NCI-H82 treated with DMSO at 0.1 percent for 48 hours (cell line): ENCODE measurements around the gene COL4A1.

Experiments
- DNase-seq: peaks from one replicate; lab custom pipeline; 2025; ENCODE audit not compliant: unreplicated experiment; lab: John Stamatoyannopoulos, UW

Gene COL4A1

DNA sequence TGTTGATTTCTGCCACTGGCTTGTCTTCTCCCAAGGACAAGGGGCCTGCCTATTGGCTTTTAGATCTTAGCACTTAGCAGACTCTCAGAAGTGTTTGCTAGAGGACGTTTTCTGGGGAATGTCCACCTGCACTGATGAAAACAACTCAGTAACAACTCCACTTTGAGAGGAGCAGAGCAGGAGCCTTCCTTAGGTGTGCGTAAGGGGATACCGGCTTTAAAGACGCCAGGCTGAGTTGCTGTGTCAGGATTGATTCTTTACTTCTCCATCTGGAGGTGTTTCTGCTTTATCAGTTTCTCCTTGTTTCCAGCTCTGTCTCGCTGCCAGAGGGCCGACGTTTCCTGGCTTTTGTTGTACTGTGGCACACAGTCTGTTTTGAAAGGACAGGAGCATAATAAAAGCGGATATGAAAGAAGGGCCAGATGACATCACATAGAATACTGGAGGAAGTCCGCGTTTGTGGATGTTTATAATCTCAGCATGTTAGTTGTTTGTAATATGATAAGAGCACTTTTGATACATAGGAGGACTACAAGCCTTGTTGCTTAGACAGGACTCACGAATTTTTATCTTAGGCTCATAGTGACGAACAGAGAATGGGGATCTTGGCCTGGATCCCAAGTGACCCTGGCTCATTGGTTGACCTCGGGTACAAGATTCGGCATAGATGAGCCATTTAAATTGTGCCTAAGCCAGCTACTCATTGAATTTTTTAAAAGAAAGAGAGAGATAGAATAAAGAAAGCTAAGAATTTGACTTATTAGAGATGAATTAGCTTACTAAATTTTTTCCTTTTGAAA lies 34.7 kb upstream of the COL4A1 start:
- DNase-seq, result no peak

DNA sequence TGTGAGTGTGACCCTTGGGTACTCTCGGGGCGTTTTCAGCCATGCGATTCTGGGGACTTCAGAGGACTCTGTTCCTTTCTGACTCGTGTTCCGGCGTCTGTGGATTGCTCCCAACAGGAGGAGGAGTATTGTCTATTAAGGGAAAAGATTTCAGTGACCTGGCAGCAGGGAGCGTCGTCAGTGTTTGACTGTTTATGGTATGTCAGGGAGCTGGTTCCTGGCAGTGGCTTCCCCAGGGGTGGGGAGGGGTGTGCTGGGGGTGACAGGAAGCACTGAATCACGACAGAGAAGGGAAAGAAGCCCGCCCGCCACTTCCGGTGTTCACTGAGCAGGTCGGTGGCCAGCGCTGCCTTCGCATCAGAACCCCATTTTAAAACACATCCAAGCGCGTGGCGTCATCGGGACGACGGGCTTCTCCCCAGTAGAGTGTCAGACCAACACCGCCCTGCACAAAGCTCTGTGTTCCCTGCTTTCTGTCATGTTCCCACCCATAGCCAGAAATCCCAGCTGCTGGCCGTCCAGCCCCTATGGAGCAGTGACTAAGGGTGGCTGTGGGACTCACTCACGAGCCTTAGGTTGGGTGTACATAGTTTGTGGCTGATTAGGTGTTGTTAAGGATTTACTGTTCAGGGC lies 34.0 kb upstream of the COL4A1 start:
- no peak for DNase-seq

GRCh38 chr13:110339975-110340550 lies 33.1 kb upstream of the COL4A1 start:
- DNase-seq, result no peak

DNA sequence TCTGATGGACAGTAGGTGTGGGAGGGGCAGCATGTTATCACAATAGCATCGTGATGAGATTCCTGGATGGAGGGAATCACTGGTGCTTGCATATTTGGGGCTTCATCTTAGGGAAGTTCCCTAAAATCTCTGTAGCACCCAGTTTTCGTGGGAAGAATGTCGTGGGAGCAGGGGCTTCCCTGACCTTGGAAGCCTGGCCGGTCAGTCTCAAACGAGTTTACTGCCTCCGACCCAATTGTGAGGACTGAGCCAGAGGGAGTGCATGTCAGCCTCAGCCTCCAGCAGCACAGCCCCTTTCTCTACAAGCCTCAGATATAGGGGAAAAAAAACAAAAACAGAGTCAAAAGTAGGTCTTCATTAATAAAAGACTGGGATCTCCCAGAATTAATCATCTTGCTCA lies 32.3 kb upstream of the COL4A1 start:
- DNase-seq, result no peak

DNA sequence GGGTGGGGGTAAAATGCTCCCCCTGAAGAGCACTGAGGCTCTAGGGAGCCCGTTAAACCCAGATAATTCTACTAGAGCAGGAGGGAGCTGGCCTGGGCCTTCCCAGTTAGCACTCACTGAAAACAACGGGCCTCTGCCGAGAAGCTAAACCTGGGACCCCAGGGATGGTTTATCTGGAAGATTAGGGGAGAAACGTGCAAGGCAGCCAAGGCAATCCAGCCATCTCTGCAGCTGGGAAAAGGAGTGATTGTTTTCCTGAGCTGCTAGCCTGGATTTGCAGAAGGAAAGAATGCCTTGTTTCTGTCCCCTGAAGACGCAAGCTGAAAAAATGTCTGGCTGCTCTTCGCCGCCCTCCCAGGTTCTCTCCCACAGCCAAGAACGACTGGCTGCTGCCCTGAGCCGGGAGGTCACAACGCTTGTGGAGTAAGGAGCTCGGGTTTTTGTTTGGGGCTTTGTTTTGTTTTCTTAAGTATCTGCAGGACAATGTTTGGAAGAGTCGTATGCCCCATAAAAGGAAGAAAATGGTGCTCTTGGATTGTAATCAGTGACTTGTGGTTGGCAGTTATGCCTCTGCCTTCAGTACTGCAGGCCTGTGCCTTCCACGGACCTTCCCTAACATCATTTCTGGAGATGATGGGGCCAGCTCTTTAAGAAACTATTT lies 31.6 kb upstream of the COL4A1 start:
- DNase-seq, result no peak

- DNase-seq, result no peak
Observed at GRCh38 chr13:110337247-110337646, 30.3 kb upstream of the COL4A1 start.

- no peak for DNase-seq
Observed at GRCh38 chr13:110336681-110337080, 29.7 kb upstream of the COL4A1 start.

DNA sequence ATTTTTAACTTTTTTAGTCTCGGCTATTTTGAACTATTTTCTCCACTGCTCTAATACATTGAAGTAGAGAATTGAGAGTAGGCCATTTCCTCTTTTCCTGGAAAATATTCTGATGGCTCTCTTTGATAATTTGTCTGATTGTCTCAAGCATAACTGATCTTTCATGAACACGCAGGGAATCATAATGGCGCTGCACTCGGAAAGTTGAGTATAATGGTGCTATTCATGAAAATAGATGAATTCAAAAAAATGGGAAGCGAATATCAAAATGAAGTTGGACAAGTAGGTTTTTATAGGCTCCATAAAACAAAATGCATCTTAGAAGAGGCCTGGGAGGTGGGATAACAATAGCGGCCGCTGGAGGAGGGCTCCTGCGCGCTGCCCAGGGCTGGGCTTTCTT lies 29.2 kb upstream of the COL4A1 start:
- DNase-seq, result no peak

DNA sequence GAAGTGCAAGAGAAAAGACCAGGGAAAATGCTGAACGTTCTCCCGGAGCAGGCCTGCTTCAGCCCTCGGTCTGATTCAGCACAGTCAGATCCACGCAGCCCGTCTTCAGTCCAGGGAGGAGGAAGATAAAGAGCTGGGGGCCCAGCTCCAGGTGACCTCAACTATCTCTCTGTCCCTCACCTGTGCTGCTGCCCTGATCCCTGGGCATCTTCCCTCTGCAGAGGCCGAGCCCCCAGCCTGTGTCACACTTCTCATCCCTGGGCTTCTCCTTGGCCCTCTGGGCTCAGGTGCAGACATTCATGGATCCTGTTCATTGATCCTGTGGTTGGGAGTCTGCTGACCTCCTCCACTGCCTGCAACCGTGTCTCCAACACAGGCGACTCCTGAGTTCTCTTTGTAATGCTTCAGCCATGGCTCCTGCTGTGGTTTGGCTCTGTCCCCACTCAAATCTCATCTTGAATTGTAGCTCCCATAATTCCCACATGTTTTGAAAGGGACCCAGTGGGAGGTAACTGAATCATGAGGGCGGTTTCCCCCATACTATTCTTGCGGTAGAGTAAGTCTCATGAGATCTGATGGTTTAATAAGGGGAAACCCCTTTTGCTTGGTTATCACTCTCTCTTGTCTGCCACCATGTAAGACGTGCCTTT lies 28.0 kb upstream of the COL4A1 start:
- no peak for DNase-seq

DNA sequence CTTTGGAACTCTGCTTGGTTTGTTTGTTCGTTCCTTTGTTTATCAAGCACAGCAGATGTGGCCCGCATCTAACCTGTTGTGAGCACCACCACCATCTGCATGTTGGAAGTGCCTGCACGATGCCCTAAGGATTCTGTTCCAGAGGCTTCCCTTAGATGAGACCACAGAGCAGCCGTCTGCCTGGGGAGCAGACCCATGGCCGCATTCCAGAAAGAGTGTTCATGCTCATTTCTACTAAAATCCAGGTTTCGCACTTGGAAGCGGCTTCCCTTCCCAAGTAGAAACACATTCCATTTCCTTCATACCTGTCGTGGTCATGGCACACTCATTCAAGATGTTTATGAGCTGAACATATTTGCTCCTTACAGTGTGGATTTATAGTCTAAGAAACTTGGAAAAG lies 27.3 kb upstream of the COL4A1 start:
- no peak for DNase-seq

- no peak for DNase-seq
Observed at GRCh38 chr13:110333837-110334236, 26.9 kb upstream of the COL4A1 start.

DNA sequence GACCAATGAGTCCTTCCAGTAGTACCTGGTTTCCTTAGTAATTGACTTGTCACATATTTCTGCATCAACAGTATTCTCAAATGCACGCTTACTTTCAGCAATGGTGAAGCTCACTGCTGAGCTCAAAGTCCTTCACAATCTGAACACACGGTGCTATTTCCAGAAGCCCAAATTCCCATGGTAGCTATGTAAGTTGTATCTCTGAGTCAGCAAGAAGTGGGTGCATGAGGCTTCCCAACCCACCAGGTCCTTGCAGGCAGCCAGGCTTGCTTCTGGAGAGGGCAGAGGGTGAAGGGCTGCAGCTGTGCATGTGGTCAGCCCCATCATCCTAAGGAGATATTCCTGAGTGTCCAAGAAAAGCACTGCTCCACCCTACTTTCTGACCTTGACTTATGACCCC lies 25.8 kb upstream of the COL4A1 start:
- no peak for DNase-seq

- DNase-seq, result no peak
Observed at GRCh38 chr13:110331362-110331761, 24.4 kb upstream of the COL4A1 start.

DNA sequence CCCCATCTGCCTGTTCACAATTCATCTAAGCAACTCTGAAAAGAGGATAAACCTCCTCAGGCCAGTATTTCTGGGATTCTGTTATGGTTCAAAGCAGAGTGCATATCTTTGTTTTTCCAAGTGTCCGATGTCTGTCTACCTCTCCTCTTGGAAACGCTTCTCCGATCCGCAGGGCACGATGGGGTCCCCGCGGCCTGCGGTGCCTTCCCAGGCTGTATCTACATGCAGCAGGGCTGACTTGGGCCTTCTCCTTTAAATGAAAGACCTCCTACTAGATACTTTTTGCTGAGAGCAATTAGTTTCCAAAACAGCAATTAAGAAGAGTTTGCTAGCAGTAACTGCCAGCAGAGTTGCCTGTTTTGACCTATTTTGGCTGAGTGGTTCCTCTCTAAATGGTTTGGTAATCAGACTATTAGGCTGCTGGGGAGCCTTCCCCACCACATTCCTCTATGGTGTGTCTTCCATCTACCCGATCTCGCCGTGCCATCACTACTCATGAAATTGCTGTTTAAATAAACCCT lies 23.6 kb upstream of the COL4A1 start:
- no peak for DNase-seq

GRCh38 chr13:110329798-110330461 lies 23.0 kb upstream of the COL4A1 start:
- no peak for DNase-seq

DNA sequence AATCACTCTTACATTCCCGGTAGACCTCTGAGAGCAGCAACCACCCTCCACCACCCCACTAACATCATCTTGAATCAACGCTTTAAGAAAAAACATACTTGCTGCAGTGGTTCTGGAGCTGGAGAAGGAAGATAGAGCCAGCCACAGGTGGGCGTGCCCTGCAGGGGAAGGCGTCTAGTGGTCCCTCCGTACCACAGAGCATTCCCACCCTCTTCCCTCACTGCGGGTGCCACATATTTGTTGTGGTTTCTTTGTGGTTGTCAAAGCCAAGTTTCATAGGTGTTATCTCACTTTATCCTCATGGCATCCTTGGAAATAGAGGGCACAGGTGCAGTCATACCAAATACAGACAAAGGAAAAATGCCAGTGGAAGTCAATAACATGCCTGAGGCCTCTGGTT lies 22.3 kb upstream of the COL4A1 start:
- DNase-seq, result no peak

DNA sequence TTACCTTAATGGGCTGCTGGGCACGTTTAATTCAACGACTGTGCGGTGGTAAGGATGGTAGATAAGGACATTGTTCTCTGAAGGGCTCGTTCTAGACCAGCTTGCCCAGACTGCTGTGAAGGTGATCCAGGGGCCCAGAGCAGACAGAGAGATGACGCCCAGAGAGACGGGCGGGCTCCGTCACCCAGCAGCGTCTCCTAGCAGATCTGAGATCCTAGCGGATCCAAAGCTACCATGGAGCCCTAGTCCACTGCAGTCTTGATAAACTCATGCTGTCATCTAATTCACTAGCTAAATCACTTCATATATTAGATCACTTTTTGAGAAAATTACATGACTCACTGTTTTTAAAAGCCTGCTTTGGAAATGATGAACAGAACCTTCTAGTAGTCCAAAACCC lies 21.6 kb upstream of the COL4A1 start:
- DNase-seq, result no peak

DNA sequence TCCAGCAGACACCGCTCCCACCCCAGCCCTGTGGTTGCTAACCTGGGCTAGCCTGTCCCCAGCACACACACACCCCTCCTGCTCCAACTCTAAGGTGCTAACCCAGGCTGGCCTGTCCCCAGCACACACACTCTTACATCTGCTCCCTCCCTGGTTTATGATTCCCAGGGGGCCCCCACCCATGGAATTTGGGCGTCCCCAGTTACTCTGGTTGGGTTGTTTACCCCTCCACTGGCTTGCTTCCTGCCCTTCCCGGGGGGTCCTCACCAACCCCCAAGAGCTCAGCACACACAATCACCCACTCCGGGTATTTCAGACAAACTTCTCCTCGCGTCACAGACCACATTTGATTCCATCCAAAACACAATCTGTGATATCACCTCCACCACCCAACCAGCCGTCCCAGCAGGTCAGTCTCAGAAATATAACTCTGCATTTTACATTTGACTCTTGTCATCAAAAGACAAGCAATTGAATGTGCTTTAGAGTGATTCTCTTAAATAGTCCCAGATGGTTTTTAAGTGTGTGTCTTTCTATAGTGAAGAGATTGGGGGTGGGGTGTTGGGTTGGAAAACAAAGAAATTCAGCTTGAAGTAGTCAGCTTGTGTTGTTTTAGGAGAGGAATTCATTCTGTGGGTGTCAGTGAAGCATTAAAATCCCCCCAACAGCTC lies 20.2 kb upstream of the COL4A1 start:
- no peak for DNase-seq

DNA sequence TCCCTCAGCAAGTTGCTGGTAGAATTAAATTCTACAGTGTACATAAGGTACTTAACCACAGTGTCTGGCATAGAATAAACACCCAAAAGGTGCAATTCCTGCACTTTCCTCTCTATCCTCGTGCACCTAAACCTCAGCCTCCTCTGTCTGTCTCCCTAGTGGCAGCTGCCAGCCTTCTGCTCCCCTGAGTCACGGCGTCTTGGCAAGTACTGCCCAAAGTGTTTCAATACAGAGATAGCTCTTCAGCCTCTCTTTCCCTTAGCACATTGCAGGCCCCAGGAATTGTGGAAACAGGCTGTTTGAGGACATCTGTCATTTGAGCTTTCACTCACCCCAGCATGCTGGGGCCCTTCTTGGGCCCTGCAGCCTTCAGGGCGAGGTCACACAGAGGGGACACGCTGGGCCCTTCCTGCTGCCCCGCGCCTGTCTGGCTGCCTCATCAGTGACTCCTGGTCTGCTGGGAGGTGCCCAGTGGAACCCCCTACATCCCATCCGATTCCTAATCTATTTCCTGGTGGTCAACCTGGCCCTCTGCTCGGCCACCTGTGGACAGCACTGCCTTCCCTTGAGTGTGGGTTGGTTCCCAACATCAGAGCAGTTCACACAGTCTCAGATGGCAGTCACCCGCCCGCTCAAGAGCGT lies 19.4 kb upstream of the COL4A1 start:
- no peak for DNase-seq
